ENCODE measurements around the gene MUC5B. TPM values are rescaled to one million over a fixed set of nuclear protein-coding genes. Genes with fewer than 3 reads are reported as not detected.

The MUC5B gene
- total RNA-seq, 1 experiment from 2014 or later, result not detected

- no peaks in the 10 kb centered on the region for H3K9me3 Mint-ChIP-seq (ENCODE audit: unreplicated experiment)
- no peak overlapping the region for H3K4me3 Mint-ChIP-seq (ENCODE audit: unreplicated experiment)
These were observed 30.0 kb upstream of the MUC5B start for GRCh38 chr11:1192741-1193325.

DNA sequence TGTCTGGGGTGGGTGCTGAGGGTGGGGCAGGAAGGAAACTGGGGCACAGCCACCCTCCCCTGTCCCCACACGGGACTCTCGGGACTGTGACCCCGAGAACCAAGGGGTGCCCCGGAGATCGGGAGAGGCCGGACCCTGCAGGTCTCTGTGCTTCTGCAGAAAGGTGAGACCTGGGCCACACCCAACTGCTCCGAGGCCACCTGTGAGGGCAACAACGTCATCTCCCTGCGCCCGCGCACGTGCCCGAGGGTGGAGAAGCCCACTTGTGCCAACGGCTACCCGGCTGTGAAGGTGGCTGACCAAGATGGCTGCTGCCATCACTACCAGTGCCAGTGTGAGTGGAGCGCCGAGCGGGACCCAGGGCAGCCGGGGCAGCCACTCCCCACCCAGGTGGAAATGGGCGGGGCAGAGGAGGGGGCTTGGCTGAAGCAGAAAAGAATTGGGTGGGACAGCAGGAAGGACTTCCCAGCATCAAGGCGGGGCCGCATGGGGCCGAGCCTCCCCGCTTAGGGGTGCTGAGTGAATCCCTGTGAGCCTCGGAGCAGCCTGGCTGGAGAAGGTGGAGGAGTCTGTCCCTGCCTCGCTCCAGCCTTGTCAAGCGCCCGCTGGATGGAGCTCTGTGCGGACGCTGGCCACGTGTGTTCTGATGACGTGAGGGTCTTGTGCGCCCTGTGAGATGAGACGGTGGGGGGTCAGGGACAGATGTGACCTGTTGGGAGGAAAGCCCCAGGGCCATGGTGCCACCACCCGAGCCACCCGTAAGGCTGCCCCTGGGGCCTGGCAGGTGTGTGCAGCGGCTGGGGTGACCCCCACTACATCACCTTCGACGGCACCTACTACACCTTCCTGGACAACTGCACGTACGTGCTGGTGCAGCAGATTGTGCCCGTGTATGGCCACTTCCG lies 29.3 kb upstream of the MUC5B start:
- ChIA-PET POLR2A (no interaction called here), CTCF (no interaction called here)
- intact Hi-C loops (cut with micrococcal nuclease), result no loop called here
- no peaks in the 10 kb centered on the region for H3K9me3 Mint-ChIP-seq (ENCODE audit: unreplicated experiment)
- H3K36me3 Mint-ChIP-seq (ENCODE audit: insufficient read depth, unreplicated experiment), result no peaks in the 10 kb centered on the region
- H3K4me1 Mint-ChIP-seq (ENCODE audit: insufficient read depth, unreplicated experiment), result no peaks in the 10 kb centered on the region
- BruUV-seq (replicated peaks), result no TSS peak
- no peak for TF ChIP-seq CTCF (IDR thresholded peaks at IDR 0.05; ENCODE audit: unreplicated experiment)
- DNase-seq (ENCODE audit: unreplicated experiment), result no peak
- no peak overlapping the region for H3K4me3 Mint-ChIP-seq (ENCODE audit: unreplicated experiment)
- H3K27ac Mint-ChIP-seq (ENCODE audit: low read depth, unreplicated experiment), result no peak overlapping the region
- H3K27me3 Mint-ChIP-seq (ENCODE audit: insufficient read depth, unreplicated experiment), result no peaks in the 10 kb centered on the region

More at GRCh38 chr11:1192741-1193325, 30.0 kb upstream of the MUC5B start:
- no peak for DNase-seq (ENCODE audit: unreplicated experiment)
- Mint-ChIP-seq H3K27ac (ENCODE audit: low read depth, unreplicated experiment) (no peak overlapping the region), H3K27me3 (ENCODE audit: insufficient read depth, unreplicated experiment) (no peaks in the 10 kb centered on the region), H3K4me1 (ENCODE audit: insufficient read depth, unreplicated experiment) (no peaks in the 10 kb centered on the region), H3K36me3 (ENCODE audit: insufficient read depth, unreplicated experiment) (no peaks in the 10 kb centered on the region)
- ChIA-PET POLR2A (interaction anchor here (0.7 kb wide), 1 partner anchor 30 kb away, joined by 3 read pairs; no protein-coding TSS in a partner anchor), CTCF (no interaction called here)
- intact Hi-C loops (cut with micrococcal nuclease), result no loop called here
- BruUV-seq (replicated peaks), result no TSS peak
- TF ChIP-seq CTCF (IDR thresholded peaks at IDR 0.05; ENCODE audit: unreplicated experiment), result no peak

- Mint-ChIP-seq H3K27ac (ENCODE audit: low read depth, unreplicated experiment) (no peak overlapping the region), H3K4me3 (ENCODE audit: unreplicated experiment) (no peak overlapping the region), H3K4me1 (ENCODE audit: insufficient read depth, unreplicated experiment) (no peaks in the 10 kb centered on the region), H3K36me3 (ENCODE audit: insufficient read depth, unreplicated experiment) (no peaks in the 10 kb centered on the region), H3K27me3 (ENCODE audit: insufficient read depth, unreplicated experiment) (no peaks in the 10 kb centered on the region), H3K9me3 (ENCODE audit: unreplicated experiment) (no peaks in the 10 kb centered on the region)
- intact Hi-C loops (cut with micrococcal nuclease), result no loop called here
- ChIA-PET CTCF (no interaction called here), POLR2A (no interaction called here)
- DNase-seq (ENCODE audit: unreplicated experiment), result no peak
- BruUV-seq (replicated peaks), result no TSS peak
- TF ChIP-seq CTCF (IDR thresholded peaks at IDR 0.05; ENCODE audit: unreplicated experiment), result no peak
These were observed 28.5 kb upstream of the MUC5B start for GRCh38 chr11:1194231-1194976.

All from MCF 10A (cell line).